Left hindlimb (tissue), 1 donor: ENCODE results near the gene OSBPL2.

Experiments
- DNase-seq: peaks from one replicate; pipeline ENCODE4 v3.0.0-alpha.2; 2018

The OSBPL2 gene

GRCh38 chr20:62236766-62237513 lies 1.4 kb upstream of the OSBPL2 start:
- DNase-seq, result no peak

GRCh38 chr20:62237514-62237800 lies 864 bp upstream of the OSBPL2 start:
- no peak for DNase-seq

- DNase-seq, result no peak
Measured at GRCh38 chr20:62238569-62239277, 402 bp downstream of the OSBPL2 start.

GRCh38 chr20:62239278-62239879 lies 1.1 kb downstream of the OSBPL2 start:
- no peak for DNase-seq

GRCh38 chr20:62240020-62240685 lies 1.8 kb downstream of the OSBPL2 start:
- DNase-seq, result no peak

GRCh38 chr20:62241506-62241905 lies 3.2 kb downstream of the OSBPL2 start:
- no peak for DNase-seq

GRCh38 chr20:62242176-62242575 lies 3.9 kb downstream of the OSBPL2 start:
- DNase-seq, result no peak

- no peak for DNase-seq
Measured at GRCh38 chr20:62243106-62243505, 4.8 kb downstream of the OSBPL2 start.

GRCh38 chr20:62243906-62244515 lies 5.7 kb downstream of the OSBPL2 start:
- DNase-seq, result no peak

- DNase-seq, result no peak
Measured at GRCh38 chr20:62244644-62245108, 6.4 kb downstream of the OSBPL2 start.

- DNase-seq, result no peak
Measured at GRCh38 chr20:62245911-62246280, 7.6 kb downstream of the OSBPL2 start.

- no peak for DNase-seq
Measured at GRCh38 chr20:62246431-62246830, 8.1 kb downstream of the OSBPL2 start.

- no peak for DNase-seq
Measured at GRCh38 chr20:62246872-62247652, 8.7 kb downstream of the OSBPL2 start.

- DNase-seq, result no peak
Measured at GRCh38 chr20:62248890-62249560, 10.7 kb downstream of the OSBPL2 start.

GRCh38 chr20:62252342-62252966 lies 14.1 kb downstream of the OSBPL2 start:
- no peak for DNase-seq

- no peak for DNase-seq
Measured at GRCh38 chr20:62253398-62253797, 15.1 kb downstream of the OSBPL2 start.

- no peak for DNase-seq
Measured at GRCh38 chr20:62254021-62254724, 15.9 kb downstream of the OSBPL2 start.

GRCh38 chr20:62255976-62256375 lies 17.7 kb downstream of the OSBPL2 start:
- DNase-seq, result no peak

GRCh38 chr20:62258499-62259293 lies 20.4 kb downstream of the OSBPL2 start:
- no peak for DNase-seq

GRCh38 chr20:62259294-62259565 lies 20.9 kb downstream of the OSBPL2 start:
- no peak for DNase-seq
